ENCODE results near the gene HSD17B1.

HSD17B1 gene

GRCh38 chr17:42513686-42514085 is 39.0 kb upstream of the HSD17B1 start:
- no peaks in the 10 kb centered on the region for H3K9me3 ChIP-seq (replicated peaks in 1 of 11)
- no peak overlapping the region for H3K27ac ChIP-seq
- peaks cover 43 to 79% (median 58%) of the 10 kb centered on the region in 10 experiments for H3K4me1 ChIP-seq
- no peak overlapping the region for H3K4me3 ChIP-seq
- peaks cover 0 to 99% (median 0%) of the 10 kb centered on the region in 11 experiments; a peak in 7 of 22 replicates for H4K20me1 ChIP-seq
- peaks cover 0 to 13% (median 0%) of the 10 kb centered on the region in 11 experiments; a peak in 1 of 22 replicates for H3K27me3 ChIP-seq
- no peak for TF ChIP-seq Cebpa-rat (IDR thresholded peaks at IDR 0.05)
- no peak overlapping the region; a peak in 1 of 22 replicates for H3K9ac ChIP-seq
- peaks cover 0 to 86% (median 0%) of the 10 kb centered on the region in 11 experiments; a peak in 6 of 22 replicates for H3K36me3 ChIP-seq
- H3K4me2 ChIP-seq, result no peak overlapping the region

GRCh38 chr17:42514279-42514678 is 38.4 kb upstream of the HSD17B1 start:
- no peak overlapping the region for H3K27ac ChIP-seq
- H4K20me1 ChIP-seq, result peaks cover 0 to 99% (median 0%) of the 10 kb centered on the region in 11 experiments; a peak in 7 of 22 replicates
- H3K36me3 ChIP-seq, result peaks cover 0 to 84% (median 0%) of the 10 kb centered on the region in 11 experiments; a peak in 6 of 22 replicates
- H3K4me1 ChIP-seq, result peaks cover 43 to 79% (median 58%) of the 10 kb centered on the region in 10 experiments
- H3K9me3 ChIP-seq (replicated peaks in 1 of 11), result no peaks in the 10 kb centered on the region
- peaks cover 0 to 13% (median 0%) of the 10 kb centered on the region in 11 experiments; a peak in 1 of 22 replicates for H3K27me3 ChIP-seq
- TF ChIP-seq Cebpa-rat (IDR thresholded peaks at IDR 0.05), result no peak
- peak overlapping the region in 1 of 11 experiments; percentile 16; a peak in 2 of 22 replicates for H3K9ac ChIP-seq
- no peak overlapping the region for H3K4me3 ChIP-seq
- H3K4me2 ChIP-seq, result no peak overlapping the region

DNA sequence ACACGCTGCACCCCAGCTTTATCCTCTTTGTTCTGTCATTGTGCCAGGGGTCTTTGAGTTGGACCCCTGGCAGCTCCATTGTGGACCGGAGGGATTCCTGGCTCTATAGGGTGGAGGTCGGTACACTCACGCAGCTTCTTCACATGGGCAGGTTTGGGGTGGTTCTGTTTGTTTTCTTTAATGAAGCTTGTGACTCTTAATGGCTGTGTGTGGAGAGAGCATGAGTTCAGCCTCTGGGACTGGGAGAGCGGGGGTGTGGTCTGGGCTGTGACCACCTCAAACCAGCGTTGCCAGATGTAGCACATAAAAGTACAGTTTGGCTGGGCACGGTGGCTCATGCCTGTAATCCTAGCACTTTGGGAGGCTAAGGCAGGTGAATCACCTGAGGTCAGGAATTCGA is 37.9 kb upstream of the HSD17B1 start:
- H3K9ac ChIP-seq, result peak overlapping the region in 1 of 11 experiments; percentile 16; a peak in 2 of 22 replicates
- H4K20me1 ChIP-seq, result peaks cover 0 to 98% (median 0%) of the 10 kb centered on the region in 11 experiments; a peak in 7 of 22 replicates
- H3K4me3 ChIP-seq, result no peak overlapping the region
- peaks cover 43 to 79% (median 58%) of the 10 kb centered on the region in 10 experiments for H3K4me1 ChIP-seq
- no peak for TF ChIP-seq Cebpa-rat (IDR thresholded peaks at IDR 0.05)
- peaks cover 0 to 83% (median 0%) of the 10 kb centered on the region in 11 experiments; a peak in 6 of 22 replicates for H3K36me3 ChIP-seq
- peaks cover 0 to 13% (median 0%) of the 10 kb centered on the region in 11 experiments; a peak in 1 of 22 replicates for H3K27me3 ChIP-seq
- no peak overlapping the region for H3K27ac ChIP-seq
- H3K9me3 ChIP-seq (replicated peaks in 1 of 11), result no peaks in the 10 kb centered on the region
- no peak overlapping the region for H3K4me2 ChIP-seq

GRCh38 chr17:42517516-42517915 is 35.2 kb upstream of the HSD17B1 start:
- Histone ChIP-seq H3K4me3 (peak overlapping the region in 2 of 10 experiments; percentile 28 to 39; a peak in 2 of 20 replicates), H3K27ac (peak overlapping the region in 2 of 11 experiments; percentile 75 to 83; a peak in 5 of 22 replicates), H3K9me3 (replicated peaks in 1 of 11) (no peaks in the 10 kb centered on the region), H4K20me1 (peaks cover 0 to 98% (median 0%) of the 10 kb centered on the region in 11 experiments; a peak in 6 of 22 replicates), H3K4me2 (peak overlapping the region in 10 of 11 experiments; percentile 72 to 95 (median 83); a peak in 21 of 22 replicates), H3K27me3 (peaks cover 0 to 5% (median 0%) of the 10 kb centered on the region in 11 experiments; a peak in 1 of 22 replicates), H3K36me3 (peaks cover 0 to 78% (median 0%) of the 10 kb centered on the region in 11 experiments; a peak in 7 of 22 replicates), H3K4me1 (peaks cover 33 to 70% (median 49%) of the 10 kb centered on the region in 10 experiments), H3K9ac (peak overlapping the region in 5 of 11 experiments; percentile 20 to 75 (median 43); a peak in 3 of 22 replicates)
- TF ChIP-seq Cebpa-rat (IDR thresholded peaks at IDR 0.05), result no peak

DNA sequence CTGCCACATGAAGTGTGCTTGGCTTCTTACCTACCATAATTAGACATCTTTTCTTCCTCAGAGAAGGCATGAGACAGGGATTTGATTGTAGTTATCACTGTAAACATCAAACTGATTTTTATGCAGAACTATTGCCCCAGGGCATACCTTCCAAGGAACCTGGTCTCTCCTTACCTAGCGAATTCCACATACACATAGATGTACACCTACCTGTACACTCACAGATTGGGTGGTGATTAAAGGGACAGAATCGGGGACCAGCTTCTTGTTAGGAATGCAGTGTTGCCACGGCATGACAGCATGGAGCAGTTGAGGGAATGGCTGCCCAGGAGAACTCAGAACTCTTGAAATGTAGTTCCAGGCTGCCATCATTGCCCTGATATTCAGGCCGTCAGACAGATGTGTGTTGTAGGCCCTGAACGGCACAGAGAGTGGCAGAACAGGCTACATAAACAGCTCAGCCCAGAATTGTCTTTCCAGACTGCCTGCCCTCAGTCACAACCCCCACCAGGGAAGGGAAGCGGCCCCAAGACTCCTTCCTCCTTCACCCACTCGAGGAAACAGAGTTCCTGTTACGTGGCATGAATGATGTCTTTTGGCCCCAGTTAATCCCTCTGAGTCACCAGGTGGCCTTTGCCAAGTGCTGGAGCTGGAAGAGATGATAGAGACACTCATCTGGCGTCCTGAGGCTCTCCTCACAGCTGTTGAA is 34.5 kb upstream of the HSD17B1 start:
- Histone ChIP-seq H3K4me2 (peak overlapping the region; percentile 40 to 95 (median 80)), H3K4me1 (peaks cover 28 to 67% (median 45%) of the 10 kb centered on the region in 10 experiments)

GRCh38 chr17:42518755-42519545 is 33.8 kb upstream of the HSD17B1 start:
- Histone ChIP-seq H3K4me1 (peaks cover 28 to 67% (median 45%) of the 10 kb centered on the region in 10 experiments), H3K27me3 (no peaks in the 10 kb centered on the region), H3K27ac (peak overlapping the region in 7 of 11 experiments; percentile 34 to 83 (median 53); a peak in 11 of 22 replicates), H3K4me2 (peak overlapping the region; percentile 40 to 95 (median 80)), H3K36me3 (peaks cover 0 to 78% (median 0%) of the 10 kb centered on the region in 11 experiments; a peak in 7 of 22 replicates), H4K20me1 (peaks cover 0 to 90% (median 0%) of the 10 kb centered on the region in 11 experiments; a peak in 6 of 22 replicates), H3K9me3 (replicated peaks in 1 of 11) (no peaks in the 10 kb centered on the region), H3K4me3 (peak overlapping the region in 1 of 10 experiments; percentile 28; a peak in 3 of 20 replicates), H3K9ac (peak overlapping the region in 8 of 11 experiments; percentile 20 to 75 (median 46); a peak in 13 of 22 replicates)
- TF ChIP-seq Cebpa-rat (IDR thresholded peaks at IDR 0.05), result no peak

More for the DNA sequence above, 34.5 kb upstream of the HSD17B1 start:
- Histone ChIP-seq H3K27ac (peak overlapping the region in 8 of 11 experiments; percentile 20 to 83 (median 54); a peak in 13 of 22 replicates), H4K20me1 (peaks cover 0 to 98% (median 0%) of the 10 kb centered on the region in 11 experiments; a peak in 6 of 22 replicates), H3K27me3 (no peaks in the 10 kb centered on the region), H3K9me3 (replicated peaks in 1 of 11) (no peaks in the 10 kb centered on the region), H3K9ac (peak overlapping the region; percentile 1 to 75 (median 34); a peak in 16 of 22 replicates), H3K36me3 (peaks cover 0 to 78% (median 0%) of the 10 kb centered on the region in 11 experiments; a peak in 7 of 22 replicates), H3K4me3 (peak overlapping the region in 2 of 10 experiments; percentile 28 to 39; a peak in 4 of 20 replicates)
- TF ChIP-seq Cebpa-rat (IDR thresholded peaks at IDR 0.05), result no peak

DNA sequence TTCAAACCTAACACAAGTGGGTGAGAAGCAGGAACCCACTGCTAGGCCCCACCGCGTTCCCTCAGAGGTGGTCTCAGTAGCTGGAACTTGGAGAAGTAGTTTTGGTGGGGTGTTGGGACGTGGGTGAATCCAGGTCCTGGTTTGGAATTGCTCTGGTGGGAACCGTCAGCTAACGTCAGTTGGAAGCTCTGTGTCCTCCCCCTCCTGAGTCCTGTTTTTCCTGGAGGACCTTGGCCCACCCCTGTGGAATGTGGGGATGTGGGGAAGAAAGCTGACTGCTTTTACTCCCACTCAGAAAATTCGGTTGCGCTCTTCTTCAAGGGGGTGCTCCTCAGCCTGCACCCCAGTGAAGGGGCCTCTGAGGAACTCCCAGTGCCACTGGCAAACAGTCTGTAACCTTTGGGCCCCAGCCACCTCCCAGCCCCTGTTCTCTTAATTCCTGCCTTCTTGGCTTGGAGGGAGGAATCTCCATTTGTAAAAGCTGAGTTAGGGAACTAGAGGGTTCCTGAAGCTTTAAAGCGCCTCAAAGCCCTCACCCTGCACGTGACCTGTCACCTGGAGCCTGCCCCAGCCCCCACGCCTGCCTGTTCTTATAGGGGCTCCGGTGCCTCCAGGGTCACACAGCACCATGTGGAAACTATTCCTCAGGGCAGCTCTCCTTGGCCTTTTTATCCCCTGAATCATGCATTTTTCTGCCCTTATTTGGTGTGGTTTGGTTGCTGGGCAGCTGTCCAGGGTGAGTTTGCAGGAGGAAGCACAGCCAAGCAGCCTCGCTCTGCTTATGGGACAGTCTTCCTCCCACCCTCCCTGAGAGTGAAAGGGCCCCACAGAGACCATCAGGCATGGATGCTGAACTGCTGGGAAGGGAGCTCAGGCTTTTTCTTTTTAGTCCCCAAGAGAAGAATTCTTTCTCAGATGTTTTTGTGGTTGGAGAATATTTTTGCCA is 32.9 kb upstream of the HSD17B1 start:
- Histone ChIP-seq H3K4me3 (0 out of 20 replicates have a peak overlapping the region, but pooled peaks of 1 of the 10 experiments have one; percentile 12), H3K36me3 (peaks cover 0 to 73% (median 0%) of the 10 kb centered on the region in 11 experiments; a peak in 7 of 22 replicates), H3K27ac (peak overlapping the region in 3 of 11 experiments; percentile 61 to 83 (median 75); a peak in 7 of 22 replicates), H3K27me3 (no peaks in the 10 kb centered on the region), H3K4me1 (peaks cover 28 to 66% (median 45%) of the 10 kb centered on the region in 10 experiments), H3K9me3 (replicated peaks in 1 of 11) (no peaks in the 10 kb centered on the region), H3K9ac (peak overlapping the region in 5 of 11 experiments; percentile 13 to 75 (median 58); a peak in 8 of 22 replicates), H4K20me1 (peaks cover 0 to 81% (median 0%) of the 10 kb centered on the region in 11 experiments; a peak in 5 of 22 replicates), H3K4me2 (peak overlapping the region; percentile 40 to 95 (median 80); a peak in 20 of 22 replicates)
- TF ChIP-seq Cebpa-rat (IDR thresholded peaks at IDR 0.05), result no peak
